GM18505 (cell line): ENCODE data around the gene GUK1.

ENCODE experiments used
- ATAC-seq: cut with Tn5 transposase; IDR thresholded peaks from one replicate; pipeline ENCODE4 v1.9.1; 2021; ENCODE audit not compliant: unreplicated experiment
- POLR2A ChIP-seq: IDR thresholded peaks from 4 replicates; pipeline ENCODE4 v1.6.1; 2011; ENCODE audit warnings: borderline replicate concordance; ENCODE audit not compliant: insufficient read depth, insufficient read length; ENCODE audit errors: extremely low read depth

GUK1 gene

DNA sequence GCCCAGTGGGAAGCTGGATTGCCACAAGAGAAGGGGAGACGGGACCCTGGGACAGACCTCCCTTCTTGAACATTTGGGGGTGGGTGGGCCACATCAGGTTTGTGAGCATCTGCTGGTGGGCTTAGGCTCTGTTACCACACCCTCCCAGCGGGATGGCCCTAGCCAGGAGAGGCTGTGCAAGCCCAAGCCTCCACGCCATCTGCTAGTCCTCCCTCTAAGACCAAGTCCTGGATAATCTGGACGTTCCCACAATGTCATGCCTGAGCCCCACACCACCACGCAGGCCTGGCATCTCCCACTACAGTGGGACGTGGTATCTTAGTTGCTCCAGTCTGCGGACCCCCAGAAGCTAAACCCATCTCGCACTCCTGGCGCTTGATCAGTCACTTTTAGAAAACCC is 21.8 kb downstream of the GUK1 start:
- no peak for ATAC-seq
- no peak for TF ChIP-seq POLR2A

DNA sequence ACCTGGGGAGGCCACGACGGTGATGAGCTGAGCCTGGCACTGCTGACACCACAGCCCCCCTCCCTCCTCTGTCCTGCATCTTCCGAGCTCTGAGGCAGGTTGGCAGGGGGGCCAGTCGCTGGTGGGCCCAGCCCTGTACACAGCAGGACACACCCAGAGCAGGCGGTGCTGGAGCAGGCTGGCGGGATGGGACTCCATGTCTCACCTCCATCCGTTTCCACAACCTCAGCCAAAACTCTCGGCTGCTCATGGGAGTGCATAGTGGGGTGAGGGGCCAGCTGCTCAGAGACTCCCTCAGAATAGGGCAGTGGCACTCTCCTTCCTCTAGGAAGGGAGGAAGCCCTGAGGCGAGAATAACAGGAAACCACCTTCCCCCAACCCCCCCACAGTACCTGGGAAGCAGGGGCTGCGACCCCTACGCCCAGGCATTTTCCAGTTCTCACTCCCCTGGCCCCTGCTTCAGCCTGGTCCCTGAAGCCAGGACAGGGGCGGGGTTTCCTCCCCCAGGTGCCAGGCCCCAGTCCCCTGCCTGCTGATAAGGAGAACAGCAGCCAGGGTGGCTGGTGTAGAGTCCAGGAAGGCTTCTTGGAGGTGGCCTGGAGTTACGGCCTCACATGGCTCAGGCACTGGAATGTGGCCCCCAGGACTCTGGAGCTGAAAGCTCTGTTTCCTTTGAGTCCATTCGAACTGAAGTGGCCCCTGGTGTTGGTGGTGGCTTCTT is 22.4 kb downstream of the GUK1 start:
- no peak for ATAC-seq
- no peak for TF ChIP-seq POLR2A

DNA sequence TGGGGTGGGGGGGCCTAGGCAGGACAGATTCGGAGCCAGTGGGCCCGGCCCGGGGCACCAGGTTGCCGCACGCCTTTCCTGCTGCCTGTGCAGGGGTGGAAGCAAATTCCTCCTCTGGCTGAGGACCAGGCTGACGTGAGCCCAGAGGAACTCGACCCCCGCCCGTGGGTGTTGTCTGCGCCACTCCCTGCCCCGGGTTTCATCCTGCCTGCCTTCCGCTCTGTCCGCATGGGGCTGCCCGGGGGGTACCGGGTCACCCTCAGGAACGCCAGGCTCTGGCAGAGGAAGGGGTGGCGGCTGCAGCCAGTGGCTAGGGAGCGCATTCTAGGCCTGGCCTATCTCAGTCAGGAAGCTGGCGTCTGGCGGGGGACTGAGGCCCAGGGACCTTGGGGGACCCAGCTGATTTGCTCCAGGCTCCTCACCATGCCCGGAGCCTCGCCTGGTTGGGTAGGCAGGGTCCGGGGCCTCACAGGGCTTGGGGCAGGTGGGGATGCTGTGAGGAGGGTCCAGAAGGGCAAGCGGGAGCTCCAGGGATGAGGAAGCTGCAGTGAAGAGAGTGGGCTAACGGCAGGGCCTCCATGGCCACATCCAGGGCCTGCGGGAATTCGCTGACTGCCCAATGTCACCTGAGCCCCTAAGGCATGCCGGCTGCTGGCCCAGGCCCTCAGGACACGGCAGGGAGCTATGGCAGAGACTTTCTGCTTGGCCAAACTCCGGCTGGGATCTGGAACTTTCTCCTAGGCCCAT is 23.1 kb downstream of the GUK1 start:
- no peak for ATAC-seq

DNA sequence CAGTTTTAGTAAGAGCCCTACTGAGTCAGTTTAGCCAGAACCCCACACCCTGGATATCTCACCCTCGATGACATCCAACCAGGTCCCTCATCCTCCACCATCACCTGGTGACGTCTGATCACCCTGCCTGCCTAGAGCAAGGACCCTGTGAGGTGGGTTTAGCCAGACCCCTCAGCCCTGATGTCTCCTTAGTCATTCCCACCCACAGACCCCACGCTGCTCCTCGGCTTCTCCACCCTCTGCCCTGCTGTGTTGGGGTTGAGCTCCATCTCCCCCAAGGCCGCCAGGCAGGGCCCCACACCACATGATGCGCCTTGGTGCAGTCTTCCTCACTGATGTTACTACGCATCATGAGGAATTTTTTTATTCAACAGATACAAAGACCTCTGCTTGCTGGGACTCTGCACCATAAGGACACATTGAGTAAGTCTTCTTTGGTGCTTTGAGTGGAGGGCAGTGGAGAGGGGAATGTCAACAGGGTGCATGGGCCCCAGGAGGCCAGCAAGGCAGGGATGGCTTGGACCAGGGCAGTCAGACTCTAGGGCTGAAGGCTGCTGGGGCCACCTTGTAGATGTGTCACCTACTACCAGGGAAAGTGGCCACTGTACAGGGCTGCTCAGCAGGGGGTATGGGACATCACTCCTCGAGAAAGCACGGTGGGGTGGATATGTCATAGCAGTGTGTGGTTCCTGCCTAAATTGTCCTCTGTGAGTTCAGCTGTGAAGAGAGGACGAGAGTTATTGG is 23.9 kb downstream of the GUK1 start:
- TF ChIP-seq POLR2A, result no peak
- ATAC-seq, result no peak

More for the DNA sequence above, 23.1 kb downstream of the GUK1 start:
- no peak for TF ChIP-seq POLR2A

DNA sequence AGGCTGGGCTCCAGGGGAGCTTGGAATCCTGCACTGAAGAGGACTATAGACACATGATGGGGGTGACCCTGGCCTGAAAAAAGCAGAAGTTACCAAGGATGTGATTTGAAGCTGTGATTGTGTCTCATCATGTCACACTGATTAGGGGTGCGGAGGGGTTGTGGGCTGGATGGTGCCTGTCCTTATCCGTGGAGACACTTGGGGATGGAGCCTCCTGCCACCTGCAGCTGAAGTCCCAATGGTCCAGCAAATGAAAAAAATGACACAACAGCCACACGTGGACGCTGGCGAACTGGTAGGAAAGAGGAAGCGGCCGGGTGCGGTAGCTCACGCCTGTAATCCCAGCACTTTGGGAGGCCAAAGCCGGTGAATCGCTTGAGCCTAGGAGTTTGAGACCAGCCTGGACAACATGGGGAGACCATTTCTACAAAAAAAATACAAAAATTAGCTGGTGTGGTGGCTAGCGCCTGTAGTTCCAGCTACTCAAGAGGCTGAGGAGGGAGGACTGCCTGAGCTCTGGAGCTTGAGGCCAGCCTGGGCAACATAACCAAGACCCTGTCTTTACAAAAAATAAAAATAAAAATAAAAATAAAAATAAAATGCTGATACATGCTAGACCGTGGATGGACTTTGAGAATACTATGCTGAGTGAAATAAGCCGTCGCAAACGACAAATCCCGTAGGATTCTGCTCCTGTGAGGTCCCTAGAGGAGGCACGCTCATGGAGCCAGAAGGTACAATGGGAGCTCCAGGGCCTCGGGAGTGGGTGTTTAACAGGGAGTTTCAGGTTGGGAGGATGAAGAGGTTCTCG is 24.7 kb downstream of the GUK1 start:
- no peak for TF ChIP-seq POLR2A
- ATAC-seq, result no peak

DNA sequence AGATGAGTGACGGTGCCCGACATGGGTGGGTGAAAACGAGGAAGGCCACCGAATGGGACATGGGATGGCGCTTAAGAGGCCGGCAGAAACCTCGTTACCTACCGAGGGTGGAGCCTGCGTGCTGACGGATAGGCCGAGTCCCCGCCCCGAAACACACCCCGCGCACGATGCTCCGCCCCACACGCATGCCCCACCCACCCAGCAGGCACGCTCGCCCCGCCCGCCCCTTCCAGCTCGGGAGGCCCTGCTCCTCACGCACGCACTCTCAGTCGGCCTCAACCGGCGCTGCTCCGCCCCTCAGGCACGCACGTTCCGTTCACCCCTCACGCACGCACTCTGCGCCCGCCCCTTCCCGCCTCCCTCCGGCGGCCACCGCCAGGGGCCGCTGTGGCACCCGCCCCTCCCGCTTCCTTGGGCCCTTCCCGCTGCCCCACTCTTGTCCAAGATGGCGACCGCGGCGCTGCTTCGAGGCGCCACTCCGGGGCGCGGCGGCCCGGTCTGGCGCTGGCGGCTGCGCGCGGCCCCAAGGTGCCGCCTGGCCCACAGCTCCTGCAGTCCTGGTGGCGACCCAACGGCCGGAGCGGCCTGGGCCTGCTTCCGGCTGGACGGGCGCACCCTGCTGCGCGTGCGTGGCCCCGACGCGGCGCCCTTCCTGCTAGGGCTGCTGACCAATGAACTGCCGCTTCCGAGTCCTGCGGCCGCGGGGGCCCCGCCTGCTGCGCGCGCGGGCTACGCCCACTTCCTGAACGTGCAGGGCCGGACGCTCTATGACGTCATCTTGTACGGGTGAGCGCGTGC is 25.5 kb downstream of the GUK1 start, which contains the start of gene IBA57:
Gene IBA57, plus strand, starts transcription at position 433 of the 798 bp plus-strand sequence. Its CDS starts 13 bp downstream, at position 446.
- TF ChIP-seq POLR2A, result peak; percentile 95
- peak; percentile 80 for ATAC-seq

DNA sequence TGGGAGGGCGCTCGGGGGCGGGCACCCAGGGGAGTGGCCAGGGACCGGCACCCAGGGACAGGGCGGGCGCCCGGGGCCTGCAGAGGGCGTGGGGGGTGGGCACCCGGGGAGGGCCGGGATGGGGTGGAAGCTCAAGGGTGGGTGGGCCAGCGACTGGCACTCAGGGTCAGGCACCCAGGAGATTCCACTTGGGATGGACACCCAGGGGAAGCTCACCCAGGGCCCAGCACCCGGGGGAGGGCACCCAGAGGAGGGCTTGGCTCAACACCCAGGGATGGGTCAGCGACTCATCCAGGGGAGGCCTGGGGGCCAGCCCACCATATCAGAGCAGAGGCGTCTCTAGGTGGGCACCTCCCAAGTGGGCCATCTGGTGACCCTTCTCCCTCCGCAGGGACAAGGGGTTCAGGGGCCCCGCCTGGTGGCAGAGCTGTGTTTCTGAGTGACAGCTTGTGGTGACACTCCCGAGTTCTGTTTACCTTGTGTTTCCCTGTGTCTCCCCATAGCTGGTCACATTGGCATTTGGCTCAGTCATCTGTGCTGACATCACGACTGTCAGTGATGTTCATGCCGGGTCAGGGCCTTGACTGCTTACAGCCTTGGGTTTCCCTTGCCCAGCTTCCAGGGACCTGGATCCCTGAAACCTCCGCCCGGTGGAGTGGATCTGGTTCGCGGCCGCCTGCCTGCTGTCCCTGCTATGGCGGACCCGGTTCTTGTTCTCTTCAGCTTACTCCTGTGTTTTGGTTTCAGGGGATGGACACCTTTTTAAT is 26.3 kb downstream of the GUK1 start:
- no peak for TF ChIP-seq POLR2A
- peak; percentile 19 for ATAC-seq

DNA sequence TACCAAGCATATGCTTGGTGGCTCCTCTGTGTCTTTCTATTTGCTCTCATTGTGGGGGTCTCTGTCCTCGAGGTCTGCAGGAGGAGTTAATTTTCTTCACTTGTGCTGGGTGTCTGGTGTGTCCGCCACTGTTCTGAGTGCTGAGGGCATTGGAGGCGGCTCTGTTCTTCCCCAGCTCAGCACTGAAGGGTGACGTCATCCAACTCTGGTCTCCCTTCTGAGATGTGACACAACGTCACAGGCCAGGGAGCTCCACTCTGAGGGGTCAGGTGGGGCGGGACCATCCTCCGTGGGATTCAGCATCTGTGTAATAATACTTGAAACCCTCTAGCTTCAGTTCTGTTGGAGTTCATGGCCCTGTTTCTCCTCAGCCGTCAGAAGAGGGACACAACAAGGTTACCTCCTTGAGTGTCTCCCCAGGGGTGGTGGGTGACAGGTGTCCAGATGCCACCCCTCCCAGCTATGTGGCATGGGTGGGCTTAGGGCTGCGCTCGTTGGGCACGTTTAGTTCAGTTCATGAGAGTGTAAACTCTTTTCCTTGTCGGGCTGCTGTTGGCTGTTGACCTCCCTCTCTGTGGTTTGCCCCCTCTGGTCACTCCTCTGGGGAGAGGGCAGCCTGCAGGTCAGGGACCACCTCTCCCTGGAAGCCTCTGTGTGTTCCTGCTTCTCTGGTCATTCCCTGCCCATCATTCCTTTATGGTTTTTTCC is 28.6 kb downstream of the GUK1 start:
- TF ChIP-seq POLR2A, result no peak
- ATAC-seq, result no peak

DNA sequence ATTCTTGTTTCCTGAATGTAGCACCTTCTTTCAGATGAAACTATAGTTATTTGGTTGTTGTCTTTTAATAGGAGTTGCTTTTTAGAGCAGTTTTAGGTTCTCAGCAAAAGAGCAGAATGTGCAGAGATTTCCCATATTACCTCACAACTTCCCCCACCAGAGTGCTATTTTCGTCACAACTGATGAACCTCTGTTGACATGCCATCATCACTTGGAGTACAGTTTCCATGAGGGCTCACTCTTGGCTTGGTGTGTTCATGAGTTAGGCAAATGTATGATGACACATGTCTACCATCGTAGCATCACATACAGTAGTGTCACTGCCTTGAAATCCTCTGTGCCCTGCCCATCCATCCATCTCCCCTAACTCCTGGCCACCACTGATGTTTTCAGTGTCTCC is 29.3 kb downstream of the GUK1 start:
- no peak for TF ChIP-seq POLR2A
- ATAC-seq, result no peak

DNA sequence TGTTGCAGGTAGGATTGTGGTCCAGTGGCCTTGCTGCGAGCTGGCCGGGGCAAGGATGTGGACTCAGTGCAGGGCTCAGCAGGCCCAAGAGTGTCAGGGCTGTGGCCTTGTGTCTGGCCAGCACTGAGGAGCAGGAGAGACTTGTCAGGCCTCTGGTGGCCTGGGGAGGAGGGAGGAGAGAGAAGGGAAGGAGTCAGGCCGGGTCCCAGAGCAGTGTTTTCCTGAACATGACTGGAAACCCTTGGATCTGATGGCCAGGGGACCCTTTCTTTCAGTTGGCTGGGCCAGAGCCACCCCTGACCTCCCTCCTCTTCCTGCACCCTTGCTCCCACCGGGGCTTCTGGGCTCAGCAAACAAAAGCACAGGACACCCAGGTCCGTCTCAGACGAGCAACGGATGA is 30.6 kb downstream of the GUK1 start:
- TF ChIP-seq POLR2A, result no peak
- ATAC-seq, result no peak

DNA sequence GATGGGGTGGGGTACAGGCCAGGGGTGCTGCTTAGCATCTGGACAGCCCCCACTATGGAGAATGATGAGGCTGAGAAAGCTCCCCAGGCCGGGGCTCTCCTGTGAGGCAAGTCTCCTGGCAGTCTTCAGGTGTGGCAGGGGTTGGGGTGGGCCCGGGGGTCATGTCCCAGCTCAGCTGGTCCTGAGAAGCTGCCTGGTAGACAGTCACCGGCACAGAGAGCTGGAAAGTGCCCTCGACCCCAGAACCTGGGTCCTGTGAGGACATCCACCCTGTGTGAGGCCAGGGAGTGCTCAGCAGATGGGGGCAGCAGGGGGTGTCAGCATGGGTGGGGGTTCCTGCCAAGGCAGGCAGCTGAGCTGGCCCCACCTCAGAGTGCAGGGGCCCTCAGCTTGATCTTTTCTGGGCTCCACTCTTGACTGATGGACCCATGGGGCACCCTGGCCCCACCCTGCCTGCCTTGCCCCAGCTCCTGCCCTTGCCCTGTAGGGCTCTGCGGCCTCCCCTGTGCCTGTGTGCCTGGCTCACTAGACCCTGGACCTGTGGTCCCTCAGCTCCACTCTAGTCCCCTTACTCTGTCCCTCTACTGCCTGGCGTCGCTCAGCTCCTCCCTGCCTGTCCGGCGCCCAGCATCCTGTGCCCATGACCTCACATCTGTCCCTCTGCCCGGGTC is 31.3 kb downstream of the GUK1 start:
- ATAC-seq, result no peak
- no peak for TF ChIP-seq POLR2A
